DND-41 (cell line): ENCODE measurements around the gene AOPEP.

Experiments used
- EZH2 ChIP-seq: IDR thresholded peaks from 3 replicates; pipeline ENCODE4 v1.6.1; 2012; ENCODE audit warnings: borderline replicate concordance, low read depth, mild to moderate bottlenecking, moderate library complexity, low read length, inconsistent platforms; ENCODE audit not compliant: severe bottlenecking
- TF ChIP-seq, protein P1 (sequence below): IDR thresholded peaks from 2 replicates; pipeline ENCODE4 v1.5.1; 2012; ENCODE audit warnings: borderline replicate concordance, low read length, moderate library complexity, mild to moderate bottlenecking; ENCODE audit not compliant: poor library complexity, severe bottlenecking; ENCODE audit errors: extremely low read depth

DNA sequence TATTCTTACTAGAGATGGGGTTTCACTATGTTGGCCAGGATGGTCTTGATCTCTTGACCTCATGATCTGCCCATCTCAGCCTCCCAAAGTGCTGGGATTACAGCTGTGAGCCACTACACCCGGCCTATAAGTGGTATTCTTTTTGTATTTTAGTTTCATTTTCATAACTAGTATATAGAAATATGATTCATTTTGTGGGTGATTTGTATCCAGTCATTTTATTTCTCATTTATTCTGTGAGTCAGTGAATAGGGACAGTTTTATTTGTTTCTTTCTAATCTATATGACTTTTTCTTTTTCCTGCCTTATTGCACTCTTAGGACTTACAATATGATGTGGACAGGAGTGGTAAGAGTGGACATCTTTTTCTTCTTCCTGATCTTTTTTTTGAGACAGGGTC lies 112.9 kb downstream of the AOPEP start:
- TF ChIP-seq, protein P1, sequence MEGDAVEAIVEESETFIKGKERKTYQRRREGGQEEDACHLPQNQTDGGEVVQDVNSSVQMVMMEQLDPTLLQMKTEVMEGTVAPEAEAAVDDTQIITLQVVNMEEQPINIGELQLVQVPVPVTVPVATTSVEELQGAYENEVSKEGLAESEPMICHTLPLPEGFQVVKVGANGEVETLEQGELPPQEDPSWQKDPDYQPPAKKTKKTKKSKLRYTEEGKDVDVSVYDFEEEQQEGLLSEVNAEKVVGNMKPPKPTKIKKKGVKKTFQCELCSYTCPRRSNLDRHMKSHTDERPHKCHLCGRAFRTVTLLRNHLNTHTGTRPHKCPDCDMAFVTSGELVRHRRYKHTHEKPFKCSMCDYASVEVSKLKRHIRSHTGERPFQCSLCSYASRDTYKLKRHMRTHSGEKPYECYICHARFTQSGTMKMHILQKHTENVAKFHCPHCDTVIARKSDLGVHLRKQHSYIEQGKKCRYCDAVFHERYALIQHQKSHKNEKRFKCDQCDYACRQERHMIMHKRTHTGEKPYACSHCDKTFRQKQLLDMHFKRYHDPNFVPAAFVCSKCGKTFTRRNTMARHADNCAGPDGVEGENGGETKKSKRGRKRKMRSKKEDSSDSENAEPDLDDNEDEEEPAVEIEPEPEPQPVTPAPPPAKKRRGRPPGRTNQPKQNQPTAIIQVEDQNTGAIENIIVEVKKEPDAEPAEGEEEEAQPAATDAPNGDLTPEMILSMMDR: no peak
- no peak for TF ChIP-seq EZH2
